SK-N-SH (cell line): ENCODE measurements around the gene PPFIBP2. TPM values are rescaled to one million over a fixed set of nuclear protein-coding genes. Genes with fewer than 3 reads are reported as not detected.
A peak's percentile ranks its signal among the peaks of the same experiment; 100 is the strongest.

Experiments used
- CTCF ChIA-PET: fragments of 300-600, 350-600 bp; formaldehyde crosslinking; extraction: SDS; loops from one replicate; lab custom pipeline; 2021; lab: Yijun Ruan, JAX
- POLR2A ChIA-PET: fragments of 350-600 bp; sonication (Branson Sonifier 250); formaldehyde crosslinking; extraction: SDS; loops from one replicate; lab custom pipeline; 2020; ENCODE audit warnings: antibody characterized with exemption, inconsistent platforms; lab: Yijun Ruan, JAX
- DNase-seq: peaks from one replicate; pipeline ENCODE4 v3.0.0; 2012
- H2AFZ ChIP-seq: fragments of 200-600 bp; sonication (generic); 2 replicates; pipeline ENCODE4 v1.8.1; 2016; ENCODE audit warnings: antibody characterized with exemption, mild to moderate bottlenecking, low read depth
- H3F3A ChIP-seq: fragments of 200-600 bp; sonication (generic); replicated peaks from 2 replicates; pipeline ENCODE3; 2016; ENCODE audit warnings: antibody characterized with exemption, mild to moderate bottlenecking; ENCODE audit not compliant: insufficient read depth
- H3K27ac ChIP-seq, 2 experiments: fragments of 200-500 bp in 1 of 2; fragments of 200-600 bp in 1 of 2; sonication (Bioruptor generic) in 1 of 2; sonication (generic), shearing (Covaris generic) in 1 of 2; 2 replicates each; pipeline versions ENCODE4 v1.5.1 to v1.6.1; 2014 to 2016; ENCODE audit warnings: low read depth in 2 of 2, inconsistent platforms in 1 of 2, low read length in 1 of 2, mild to moderate bottlenecking in 1 of 2, mixed read lengths in 1 of 2
- H3K27me3 ChIP-seq: fragments of 200-600 bp; sonication (generic), shearing (Covaris generic); 2 replicates; pipeline ENCODE4 v1.6.1; 2016; ENCODE audit warnings: mixed run types; ENCODE audit not compliant: insufficient read depth
- H3K36me3 ChIP-seq, 2 experiments: fragments of 200-500 bp in 1 of 2; fragments of 200-600 bp in 1 of 2; sonication (Bioruptor generic) in 1 of 2; sonication (generic) in 1 of 2; replicated peaks in 1 of 2; 2 replicates each; pipeline versions ENCODE3 to v1.5.1; 2014 to 2016; ENCODE audit warnings: low read length in 1 of 2, mild to moderate bottlenecking in 1 of 2; ENCODE audit not compliant: insufficient read depth in 2 of 2, control insufficient read depth in 1 of 2
- H3K4me1 ChIP-seq, 2 experiments: fragments of 200-500 bp in 1 of 2; fragments of 200-600 bp in 1 of 2; sonication (Bioruptor generic) in 1 of 2; sonication (generic), shearing (Covaris generic) in 1 of 2; 2 replicates each; pipeline versions ENCODE4 v1.5.1 to v1.6.1; 2014 to 2016; ENCODE audit warnings: low read depth in 1 of 2, low read length in 1 of 2, mixed run types in 1 of 2; ENCODE audit not compliant: insufficient read depth in 2 of 2, control insufficient read depth in 1 of 2
- H3K4me2 ChIP-seq: fragments of 200-600 bp; sonication (generic), shearing (Covaris generic); 2 replicates; pipeline ENCODE4 v1.6.1; 2017; ENCODE audit warnings: mixed run types
- H3K4me3 ChIP-seq, 2 experiments: fragments of 200-500 bp in 1 of 2; fragments of 200-600 bp in 1 of 2; sonication (Bioruptor generic) in 1 of 2; sonication (generic), shearing (Covaris generic) in 1 of 2; 2 replicates each; pipeline versions ENCODE4 v1.5.1 to v1.8.1; 2014 to 2016; ENCODE audit warnings: low read depth in 2 of 2, inconsistent platforms in 1 of 2, low read length in 1 of 2, mild to moderate bottlenecking in 1 of 2, mixed read lengths in 1 of 2, moderate library complexity in 1 of 2
- H3K79me2 ChIP-seq: fragments of 200-600 bp; sonication (generic); 2 replicates; pipeline ENCODE4 v1.8.1; 2017; ENCODE audit warnings: mild to moderate bottlenecking; ENCODE audit not compliant: insufficient read depth
- H3K9ac ChIP-seq: fragments of 200-600 bp; sonication (generic); 2 replicates; pipeline ENCODE4 v1.6.1; 2017; ENCODE audit warnings: mixed run types
- H3K9me2 ChIP-seq: fragments of 200-600 bp; sonication (generic); 2 replicates; pipeline ENCODE4 v1.6.1; 2017; ENCODE audit warnings: mixed run types
- H3K9me3 ChIP-seq: fragments of 200-600 bp; sonication (generic); 2 replicates; pipeline ENCODE4 v1.6.1; 2017; ENCODE audit warnings: mixed run types, mild to moderate bottlenecking, moderate library complexity
- H4K20me1 ChIP-seq: fragments of 200-600 bp; sonication (generic); 2 replicates; pipeline ENCODE4 v1.6.1; 2017; ENCODE audit warnings: mild to moderate bottlenecking, mixed run types; ENCODE audit not compliant: insufficient read depth
- EZH2phosphoT487 ChIP-seq: fragments of 200-600 bp; sonication (generic); IDR thresholded peaks from 2 replicates; pipeline ENCODE4 v1.6.1; 2017; ENCODE audit warnings: low read depth, mixed run types, mild to moderate bottlenecking, antibody characterized with exemption, moderate library complexity, borderline replicate concordance
- FOSL2 ChIP-seq: IDR thresholded peaks from 2 replicates; pipeline ENCODE4 v1.4.0; 2012; ENCODE audit warnings: low read depth, mild to moderate bottlenecking, moderate library complexity, borderline replicate concordance
- GABPA ChIP-seq: IDR thresholded peaks from 2 replicates; pipeline ENCODE4 v1.4.0; 2012; ENCODE audit warnings: low read depth, mild to moderate bottlenecking
- JUND ChIP-seq: IDR thresholded peaks from 2 replicates; pipeline ENCODE4 v1.4.0; 2012
- MXI1 ChIP-seq: IDR thresholded peaks from 2 replicates; pipeline ENCODE4 v1.6.1; 2012; ENCODE audit warnings: mild to moderate bottlenecking, low read depth, low read length, improper control_type of control experiment
- SMC3 ChIP-seq: IDR thresholded peaks from 2 replicates; pipeline ENCODE4 v1.6.1; 2012; ENCODE audit warnings: low read depth, low read length, improper control_type of control experiment
- USF2 ChIP-seq: fragments of 150-350 bp; IDR thresholded peaks from 2 replicates; pipeline ENCODE4 v1.6.1; 2017; ENCODE audit warnings: antibody characterized with exemption, low read length, low read depth, borderline replicate concordance
- ZBTB33 ChIP-seq: IDR thresholded peaks from 2 replicates; pipeline ENCODE4 v1.4.0; 2012; ENCODE audit warnings: low read depth, borderline replicate concordance
- WGBS: methylation state at CpG from one replicate; pipeline ENCODE4 v1.1.6; 2017; ENCODE audit warnings: low lambda C conversion rate; 5-methylcytosine and 5-hydroxymethylcytosine counted together
- polyA plus RNA-seq, 3 experiments: library from polyadenylated mRNA; depleted of rRNA; stranded (reverse); fragments of >200 nt; gene quantifications; 2 replicates each; pipeline ENCODE4 v1.2.3, GENCODE V29; 2012

Gene PPFIBP2
- polyA plus RNA-seq, 1 of the 3 experiments (the other 2 are of a cell fraction): 0.67 TPM

- peak overlapping the region; percentile 37 to 44; a peak in 3 of 4 replicates for H3K4me3 ChIP-seq
- no peaks in the 10 kb centered on the region for H3K27me3 ChIP-seq
- 50% methylated on average over 9 of the region's 9 CpGs for WGBS
- H4K20me1 ChIP-seq: no peaks in the 10 kb centered on the region
- no peaks in the 10 kb centered on the region for H3K36me3 ChIP-seq
- POLR2A ChIA-PET: interaction anchor here (0.8 to 1.0 kb wide), 2 partner anchors 24 to 558 kb away, joined by 3 to 5 read pairs; partner anchors contain the start of genes NLRP14 and ZNF214
- DNase-seq: peak; percentile 22
- TF ChIP-seq ZBTB33: no peak
- TF ChIP-seq EZH2phosphoT487: no peak
- no peak for TF ChIP-seq SMC3
- TF ChIP-seq MXI1: peak; percentile 23; the same call in 1 of the 2 replicates
- no peak for TF ChIP-seq GABPA
- TF ChIP-seq FOSL2: no peak
- TF ChIP-seq USF2: no peak
- H3K9me2 ChIP-seq: no peaks in the 10 kb centered on the region
- no peaks in the 10 kb centered on the region for H3K79me2 ChIP-seq
- CTCF ChIA-PET: interaction anchor here (0.7 to 16.8 kb wide), 8 partner anchors 8 to 434 kb away, joined by 3 to 359 read pairs (median 4); partner anchors contain the start of gene PPFIBP2
- H3K27ac ChIP-seq: peak overlapping the region; percentile 0 to 82; a peak in 2 of 4 replicates
- no peaks in the 10 kb centered on the region for H3F3A ChIP-seq
- no peak overlapping the region for H3K9ac ChIP-seq
- H3K4me2 ChIP-seq: peak overlapping the region; percentile 66
- H3K4me1 ChIP-seq: peaks cover 12 to 55% of the 10 kb centered on the region in 2 experiments; a peak in 1 of 4 replicates
- peak overlapping the region; percentile 77; the same call in 1 of the 2 replicates for H2AFZ ChIP-seq
- no peaks in the 10 kb centered on the region for H3K9me3 ChIP-seq
These were observed 64.6 kb downstream of the PPFIBP2 start for GRCh38 chr11:7578276-7578955.

GRCh38 chr11:7579361-7579791, 65.6 kb downstream of the PPFIBP2 start:
- no peak overlapping the region for H2AFZ ChIP-seq
- no peak for TF ChIP-seq JUND
- H3K9ac ChIP-seq: no peak overlapping the region
- 5% methylated on average over 1 of the region's 1 CpG for WGBS
- H3K79me2 ChIP-seq: no peaks in the 10 kb centered on the region
- no peaks in the 10 kb centered on the region for H3K9me2 ChIP-seq
- ChIA-PET POLR2A (no interaction called here), CTCF (interaction anchor here (0.8 to 16.8 kb wide), 4 partner anchors 8 to 88 kb away, joined by 4 to 359 read pairs (median 162); no protein-coding TSS in a partner anchor)
- no peaks in the 10 kb centered on the region for H3F3A ChIP-seq
- no peaks in the 10 kb centered on the region for H3K36me3 ChIP-seq
- no peak for DNase-seq
- H3K4me1 ChIP-seq: peaks cover 12 to 51% of the 10 kb centered on the region in 2 experiments; a peak in 1 of 4 replicates
- H3K9me3 ChIP-seq: no peaks in the 10 kb centered on the region
- no peak overlapping the region; a peak in 1 of 4 replicates for H3K4me3 ChIP-seq
- H3K27ac ChIP-seq: peak overlapping the region in 1 of 2 experiments; percentile 82; a peak in 2 of 4 replicates
- no peaks in the 10 kb centered on the region for H3K27me3 ChIP-seq
- H4K20me1 ChIP-seq: no peaks in the 10 kb centered on the region
- H3K4me2 ChIP-seq: no peak overlapping the region
